ENCODE measurements around the gene LARP1B.
A peak's percentile ranks its signal among the peaks of the same experiment; 100 is the strongest.
"Not testable (repeated sequence)": the region's sequence is repeated elsewhere in the genome, so short reads cannot be mapped to it uniquely, and the experiment has no call there.

LARP1B gene

GRCh38 chr4:128134925-128135324, 73.8 kb downstream of the LARP1B start:
- DNase-seq, result no peak

GRCh38 chr4:128135391-128135790, 74.3 kb downstream of the LARP1B start:
- DNase-seq, result no peak

GRCh38 chr4:128141866-128142265, 80.8 kb downstream of the LARP1B start:
- DNase-seq, result no peak

- no peak for DNase-seq
These were observed 84.6 kb downstream of the LARP1B start for GRCh38 chr4:128145727-128146126.

- DNase-seq, result no peak
These were observed 92.7 kb downstream of the LARP1B start for GRCh38 chr4:128153800-128154199.

DNA sequence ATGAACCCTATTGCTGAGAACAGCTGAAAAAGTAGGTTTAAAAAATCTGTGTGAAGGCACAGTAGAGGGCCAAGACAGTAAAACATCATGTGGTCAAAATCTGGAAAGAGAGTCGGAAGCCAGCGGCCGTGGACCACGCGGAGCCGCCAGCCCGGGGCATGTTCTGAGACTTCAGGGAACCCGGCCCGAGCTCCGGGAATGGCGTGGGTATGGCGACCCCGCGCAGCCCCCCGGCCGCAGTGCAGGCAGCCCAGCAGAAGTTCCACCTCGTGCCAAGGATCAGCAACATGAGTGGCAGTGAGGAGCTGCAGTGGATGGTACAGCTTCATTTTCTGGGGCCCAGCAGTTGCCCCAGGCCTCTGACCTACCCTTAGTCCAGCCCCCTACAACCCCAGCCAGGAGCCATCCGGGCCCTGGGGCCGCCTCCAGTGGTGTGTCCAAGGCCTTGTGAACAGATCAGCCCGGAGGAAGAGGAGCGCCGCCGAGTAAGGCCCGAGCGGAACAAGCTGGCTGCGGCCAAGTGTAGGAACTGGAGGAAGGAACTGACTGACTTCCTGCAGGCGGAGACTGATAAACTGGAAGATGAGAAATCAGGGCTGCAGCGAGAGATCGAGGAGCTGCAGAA, 94.2 kb downstream of the LARP1B start:
- DNase-seq, result no peak

DNA sequence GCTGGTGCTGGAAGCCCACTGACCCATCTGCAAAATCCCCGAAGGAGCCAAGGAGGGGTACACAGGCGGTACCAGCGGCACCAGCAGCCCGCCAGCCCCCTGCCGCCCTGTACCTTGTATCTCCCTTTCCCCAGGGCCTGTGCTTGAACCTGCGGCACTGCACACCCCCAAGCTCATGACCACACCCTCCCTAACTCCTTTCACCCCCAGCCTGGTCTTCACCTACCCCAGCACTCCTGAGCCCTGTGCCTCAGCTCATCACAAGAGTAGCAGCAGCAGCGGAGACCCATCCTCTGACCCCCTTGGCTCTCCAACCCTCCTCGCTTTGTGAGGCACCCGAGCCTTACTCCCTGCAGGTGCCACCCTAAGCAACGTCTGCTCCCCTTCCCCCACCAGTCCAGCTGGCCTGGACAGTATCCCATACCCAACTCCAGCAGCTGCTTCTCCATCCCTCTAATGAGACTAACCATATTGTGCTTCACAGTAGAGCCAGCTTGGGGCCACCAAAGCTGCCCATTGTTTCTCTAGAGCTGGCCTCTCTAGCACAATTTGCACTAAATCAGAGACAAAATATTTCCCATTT, 94.9 kb downstream of the LARP1B start:
- DNase-seq, result peak in 14 of 56 donors; percentile 1 to 13 (median 4)

DNA sequence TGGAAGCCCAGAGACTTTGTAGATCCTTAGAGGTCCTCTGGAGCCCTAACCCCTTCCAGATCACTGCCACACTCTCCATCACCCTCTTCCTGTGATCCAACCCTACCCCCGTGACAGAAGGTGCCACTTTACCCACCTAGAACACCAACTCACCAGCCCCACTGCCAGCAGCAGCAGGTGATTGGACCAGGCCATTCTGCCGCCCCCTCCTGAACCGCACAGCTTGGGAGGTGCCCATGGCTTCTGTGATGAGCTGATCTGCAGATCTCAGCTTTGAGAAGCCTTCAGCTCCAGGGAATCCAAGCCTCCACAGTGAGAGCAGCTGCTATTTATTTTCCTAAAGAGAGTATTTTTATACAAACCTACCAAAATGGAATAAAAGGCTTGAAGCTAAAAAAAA, 95.4 kb downstream of the LARP1B start:
- not testable (repeated sequence) for DNase-seq

- no peak for DNase-seq
These were observed 97.8 kb downstream of the LARP1B start for GRCh38 chr4:128158894-128159293.

- no peak for DNase-seq
These were observed 98.9 kb downstream of the LARP1B start for GRCh38 chr4:128159967-128160366.

DNA sequence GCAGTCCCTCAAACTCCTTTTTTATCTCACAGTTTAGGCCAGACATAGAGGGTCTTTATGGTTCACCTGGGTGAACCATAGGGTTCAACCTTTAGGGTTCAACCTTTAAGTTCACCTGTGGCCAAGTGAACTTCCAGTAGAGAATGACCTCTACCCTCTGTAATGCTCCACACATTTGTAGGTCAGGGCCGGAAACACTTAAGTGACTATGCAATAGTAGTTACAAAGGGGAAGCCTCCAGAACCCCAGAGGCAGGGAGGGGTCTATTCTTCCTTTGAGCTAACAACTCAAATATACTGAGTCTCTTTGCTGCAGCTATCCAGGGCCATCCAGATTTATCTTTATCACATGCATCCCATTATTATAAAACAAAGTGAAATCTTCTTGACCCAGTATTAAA, 100.0 kb downstream of the LARP1B start:
- no peak for DNase-seq

DNA sequence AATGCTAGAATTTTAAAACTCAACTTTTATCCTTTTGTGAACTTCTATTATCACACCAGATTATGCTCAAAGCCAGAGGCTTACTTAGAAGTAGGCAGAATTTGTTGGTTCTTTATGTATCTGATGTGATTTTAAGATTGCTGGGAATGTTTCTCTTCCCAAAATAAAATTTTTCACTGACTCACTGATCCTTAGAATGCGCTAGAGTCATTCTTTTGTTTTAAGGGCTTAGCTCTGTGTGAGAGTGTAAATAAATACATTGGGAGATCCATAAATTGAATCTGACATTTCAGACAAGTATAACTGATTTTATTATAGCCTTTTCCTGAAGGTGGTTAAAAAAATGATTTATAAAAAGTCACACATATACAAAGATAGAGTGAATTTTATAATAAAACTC, 101.3 kb downstream of the LARP1B start:
- no peak for DNase-seq

- DNase-seq, result no peak
These were observed 102.3 kb downstream of the LARP1B start for GRCh38 chr4:128163177-128164117.

- DNase-seq, result no peak
These were observed 105.9 kb downstream of the LARP1B start for GRCh38 chr4:128166982-128167381.

GRCh38 chr4:128168701-128169100, 107.6 kb downstream of the LARP1B start:
- DNase-seq, result no peak

GRCh38 chr4:128169245-128169644, 108.1 kb downstream of the LARP1B start:
- DNase-seq, result no peak

DNA sequence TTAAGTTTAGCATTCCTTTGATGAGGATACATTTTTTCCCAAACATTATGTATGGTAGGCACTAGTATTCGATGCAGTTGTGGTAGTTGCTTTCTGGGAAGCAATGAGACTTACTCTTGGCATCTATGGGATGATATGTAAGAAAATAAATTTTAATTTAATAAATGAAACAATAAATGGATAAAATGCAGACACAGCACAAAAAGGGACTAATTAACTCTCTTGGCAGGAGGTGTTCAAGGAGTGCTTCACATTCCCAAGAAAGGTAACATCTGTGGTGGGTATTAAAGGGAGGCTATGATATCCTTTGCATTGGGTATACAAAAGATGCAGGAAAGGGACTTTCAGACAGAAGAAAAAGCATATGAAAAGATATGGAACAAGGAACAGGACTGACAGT, 115.5 kb downstream of the LARP1B start:
- no peak for DNase-seq

GRCh38 chr4:128177498-128177897, 116.4 kb downstream of the LARP1B start:
- DNase-seq, result no peak

- DNase-seq, result no peak
These were observed 125.5 kb downstream of the LARP1B start for GRCh38 chr4:128186623-128187022.

DNA sequence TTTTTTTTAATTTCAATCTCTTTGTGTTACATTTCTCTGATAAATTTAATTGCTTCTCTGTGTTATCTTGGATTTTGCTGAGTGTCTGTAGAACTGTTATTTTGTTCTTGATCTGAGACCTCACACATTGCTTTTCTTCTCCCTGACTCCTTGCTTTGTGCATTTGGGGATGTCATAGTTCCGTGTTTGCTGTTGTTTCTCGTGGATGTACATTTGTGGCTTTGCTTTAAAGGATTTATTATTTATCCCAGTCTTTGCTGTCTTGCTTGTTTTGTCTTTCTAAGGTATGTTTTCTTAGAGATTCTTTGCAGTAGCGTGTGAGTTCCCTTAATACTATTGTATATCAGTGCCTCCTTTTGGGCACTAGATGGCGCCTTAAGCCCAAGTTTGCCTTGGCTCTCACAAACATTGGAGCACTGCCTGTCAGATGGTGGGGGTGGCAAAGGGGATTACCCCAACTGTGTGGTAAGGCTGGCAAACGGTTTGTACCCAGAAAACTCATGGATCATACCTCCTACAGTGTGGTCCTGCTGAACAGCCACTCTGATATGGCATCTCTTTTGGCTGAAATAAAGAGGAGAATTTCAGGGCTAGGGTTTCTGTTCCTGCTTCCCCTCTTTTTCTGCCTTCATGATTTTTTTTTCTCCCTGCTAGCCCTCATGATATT, 130.1 kb downstream of the LARP1B start:
- DNase-seq, result peak in 43 of 56 donors; percentile 1 to 80 (median 28)

- no peak for DNase-seq
These were observed 159.4 kb downstream of the LARP1B start for GRCh38 chr4:128220286-128221235.
